ENCODE results near the gene CPT1C.

The CPT1C gene

DNA sequence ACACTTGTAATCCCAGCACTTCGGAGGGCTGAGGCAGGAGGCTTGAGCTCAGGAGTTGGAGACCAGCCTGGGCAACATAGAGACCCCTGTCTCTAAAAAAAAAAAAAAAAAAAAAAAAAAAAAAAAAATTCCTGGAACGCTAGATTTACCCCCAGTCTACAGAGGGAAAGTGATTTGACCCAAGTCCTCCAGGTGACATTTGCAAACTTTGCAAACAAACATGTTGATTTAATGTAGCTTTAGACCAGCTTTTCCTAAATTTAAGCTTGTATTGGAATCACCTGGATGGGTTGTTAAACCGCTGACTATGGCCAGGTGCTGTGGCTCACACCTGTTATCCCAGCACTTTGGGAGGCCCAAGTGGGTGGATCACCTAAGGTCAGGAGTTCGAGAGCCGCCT is 8.4 kb downstream of the CPT1C start:
- no peak overlapping the region for H3K4me3 ChIP-seq (ENCODE audit: low read length)
- H3K36me3 ChIP-seq (ENCODE audit: insufficient read depth, low read depth, low read length), result peaks cover 16% of the 10 kb centered on the region; the same call in 1 of the 2 replicates
- H3K27me3 ChIP-seq (ENCODE audit: insufficient read depth, low read length), result no peaks in the 10 kb centered on the region
- no peaks in the 10 kb centered on the region for H3K4me1 ChIP-seq (ENCODE audit: insufficient read depth, low read length)
- no peak overlapping the region for H3K9ac ChIP-seq (ENCODE audit: low read depth, low read length)
- no peak overlapping the region for H3K27ac ChIP-seq (ENCODE audit: low read length)
- H3K9me3 ChIP-seq (ENCODE audit: insufficient read depth, low read depth, low read length), result no peaks in the 10 kb centered on the region

- Histone ChIP-seq H3K27me3 (ENCODE audit: insufficient read depth, low read length) (no peaks in the 10 kb centered on the region), H3K4me3 (ENCODE audit: low read length) (no peak overlapping the region), H3K36me3 (ENCODE audit: insufficient read depth, low read depth, low read length) (peaks cover 23% of the 10 kb centered on the region; the same call in 1 of the 2 replicates)
Measured at GRCh38 chr19:49700563-49700962, 9.6 kb downstream of the CPT1C start.

GRCh38 chr19:49701271-49701786 is 10.4 kb downstream of the CPT1C start:
- Histone ChIP-seq H3K4me3 (ENCODE audit: low read length) (no peak overlapping the region; the same call in 1 of the 2 replicates), H3K4me1 (ENCODE audit: insufficient read depth, low read length) (no peaks in the 10 kb centered on the region), H3K27ac (ENCODE audit: low read length) (no peak overlapping the region), H3K9me3 (ENCODE audit: insufficient read depth, low read depth, low read length) (no peaks in the 10 kb centered on the region), H3K27me3 (ENCODE audit: insufficient read depth, low read length) (no peaks in the 10 kb centered on the region), H3K9ac (ENCODE audit: low read depth, low read length) (no peak overlapping the region), H3K36me3 (ENCODE audit: insufficient read depth, low read depth, low read length) (peaks cover 28% of the 10 kb centered on the region; the same call in 1 of the 2 replicates)

More at GRCh38 chr19:49700563-49700962, 9.6 kb downstream of the CPT1C start:
- H3K9ac ChIP-seq (ENCODE audit: low read depth, low read length), result no peak overlapping the region
- no peaks in the 10 kb centered on the region for H3K9me3 ChIP-seq (ENCODE audit: insufficient read depth, low read depth, low read length)
- no peaks in the 10 kb centered on the region for H3K4me1 ChIP-seq (ENCODE audit: insufficient read depth, low read length)
- no peak overlapping the region for H3K27ac ChIP-seq (ENCODE audit: low read length)

DNA sequence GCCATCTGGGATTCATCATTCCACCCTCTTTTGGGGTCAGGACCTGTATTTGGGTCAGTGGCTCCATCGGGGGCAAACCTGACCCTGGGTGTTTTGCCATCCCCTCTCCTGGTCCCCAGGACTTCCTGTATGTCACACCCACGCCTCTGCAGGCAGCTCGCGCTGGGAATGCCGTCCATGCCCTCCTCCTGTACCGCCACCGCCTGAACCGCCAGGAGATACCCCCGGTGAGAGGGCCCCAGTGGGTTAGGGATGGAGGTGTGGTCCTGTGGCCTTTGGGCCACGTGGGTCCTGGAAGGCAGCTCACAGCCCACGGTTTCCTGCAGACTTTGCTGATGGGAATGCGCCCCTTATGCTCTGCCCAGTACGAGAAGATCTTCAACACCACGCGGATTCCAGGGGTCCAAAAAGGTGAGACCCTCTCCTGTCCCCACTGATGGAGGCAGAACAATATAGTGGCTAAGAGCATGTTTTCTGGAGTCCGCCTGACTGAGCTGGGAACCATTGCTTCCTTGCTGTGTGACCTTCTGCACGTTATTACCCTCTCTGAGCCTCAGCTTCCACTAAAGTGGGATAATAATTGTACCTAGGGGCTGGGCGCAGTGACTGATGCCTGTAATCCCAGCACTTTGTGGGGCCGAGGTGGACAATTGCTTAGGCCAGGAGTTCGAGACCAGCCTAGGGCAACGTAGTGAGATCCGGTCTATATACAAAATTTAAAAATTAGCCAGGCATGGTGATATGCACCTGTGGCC is 14.1 kb downstream of the CPT1C start:
- peaks cover 37% of the 10 kb centered on the region; the same call in 1 of the 2 replicates for H3K36me3 ChIP-seq (ENCODE audit: insufficient read depth, low read depth, low read length)
- no peak overlapping the region for H3K9ac ChIP-seq (ENCODE audit: low read depth, low read length)
- H3K27ac ChIP-seq (ENCODE audit: low read length), result no peak overlapping the region
- H3K4me3 ChIP-seq (ENCODE audit: low read length), result no peak overlapping the region
- H3K4me1 ChIP-seq (ENCODE audit: insufficient read depth, low read length), result no peaks in the 10 kb centered on the region
- H3K27me3 ChIP-seq (ENCODE audit: insufficient read depth, low read length), result no peaks in the 10 kb centered on the region
- H3K9me3 ChIP-seq (ENCODE audit: insufficient read depth, low read depth, low read length), result no peaks in the 10 kb centered on the region

DNA sequence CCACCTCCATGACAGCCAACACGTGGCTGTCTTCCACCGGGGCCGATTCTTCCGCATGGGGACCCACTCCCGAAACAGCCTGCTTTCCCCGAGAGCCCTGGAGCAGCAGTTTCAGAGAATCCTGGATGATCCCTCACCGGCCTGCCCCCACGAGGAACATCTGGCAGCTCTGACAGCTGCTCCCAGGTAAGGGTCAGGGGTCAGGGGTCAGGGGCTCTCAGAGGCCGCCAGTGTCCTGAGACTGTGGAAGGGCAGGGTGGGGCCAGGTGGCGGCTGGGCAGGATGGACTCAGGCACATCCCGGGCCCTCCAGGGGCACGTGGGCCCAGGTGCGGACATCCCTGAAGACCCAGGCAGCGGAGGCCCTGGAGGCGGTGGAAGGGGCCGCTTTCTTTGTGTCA is 15.0 kb downstream of the CPT1C start:
- no peak overlapping the region for H3K4me3 ChIP-seq (ENCODE audit: low read length)
- H3K9me3 ChIP-seq (ENCODE audit: insufficient read depth, low read depth, low read length), result no peaks in the 10 kb centered on the region
- no peaks in the 10 kb centered on the region for H3K27me3 ChIP-seq (ENCODE audit: insufficient read depth, low read length)
- H3K9ac ChIP-seq (ENCODE audit: low read depth, low read length), result no peak overlapping the region
- peaks cover 44% of the 10 kb centered on the region for H3K36me3 ChIP-seq (ENCODE audit: insufficient read depth, low read depth, low read length)
- no peaks in the 10 kb centered on the region for H3K4me1 ChIP-seq (ENCODE audit: insufficient read depth, low read length)
- no peak overlapping the region for H3K27ac ChIP-seq (ENCODE audit: low read length)

DNA sequence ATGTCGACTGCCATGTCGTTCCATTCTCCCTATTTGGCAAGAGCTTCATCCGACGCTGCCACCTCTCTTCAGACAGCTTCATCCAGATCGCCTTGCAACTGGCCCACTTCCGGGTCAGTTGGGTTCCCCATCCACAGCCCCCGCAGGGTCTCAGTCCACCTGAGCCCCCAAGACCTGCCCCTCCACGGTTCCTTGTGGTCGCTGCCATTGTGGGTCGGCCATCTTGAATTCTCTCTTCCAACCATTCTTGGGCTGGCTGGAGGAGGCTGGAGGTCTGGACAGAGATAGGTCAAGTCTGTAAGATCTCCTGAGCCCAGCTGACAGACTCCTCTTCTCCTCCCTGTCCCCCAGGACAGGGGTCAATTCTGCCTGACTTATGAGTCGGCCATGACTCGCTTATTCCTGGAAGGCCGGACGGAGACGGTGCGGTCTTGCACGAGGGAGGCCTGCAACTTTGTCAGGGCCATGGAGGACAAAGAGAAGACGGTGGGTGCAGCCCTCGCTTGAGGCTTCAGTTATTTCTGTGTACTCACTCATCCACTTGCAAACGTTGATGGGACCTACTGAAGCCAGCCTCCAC is 19.5 kb downstream of the CPT1C start:
- Histone ChIP-seq H3K4me1 (ENCODE audit: insufficient read depth, low read length) (no peaks in the 10 kb centered on the region), H3K27me3 (ENCODE audit: insufficient read depth, low read length) (no peaks in the 10 kb centered on the region), H3K36me3 (ENCODE audit: insufficient read depth, low read depth, low read length) (peaks cover 44% of the 10 kb centered on the region), H3K9ac (ENCODE audit: low read depth, low read length) (no peak overlapping the region), H3K4me3 (ENCODE audit: low read length) (no peak overlapping the region), H3K27ac (ENCODE audit: low read length) (no peak overlapping the region), H3K9me3 (ENCODE audit: insufficient read depth, low read depth, low read length) (no peaks in the 10 kb centered on the region)

DNA sequence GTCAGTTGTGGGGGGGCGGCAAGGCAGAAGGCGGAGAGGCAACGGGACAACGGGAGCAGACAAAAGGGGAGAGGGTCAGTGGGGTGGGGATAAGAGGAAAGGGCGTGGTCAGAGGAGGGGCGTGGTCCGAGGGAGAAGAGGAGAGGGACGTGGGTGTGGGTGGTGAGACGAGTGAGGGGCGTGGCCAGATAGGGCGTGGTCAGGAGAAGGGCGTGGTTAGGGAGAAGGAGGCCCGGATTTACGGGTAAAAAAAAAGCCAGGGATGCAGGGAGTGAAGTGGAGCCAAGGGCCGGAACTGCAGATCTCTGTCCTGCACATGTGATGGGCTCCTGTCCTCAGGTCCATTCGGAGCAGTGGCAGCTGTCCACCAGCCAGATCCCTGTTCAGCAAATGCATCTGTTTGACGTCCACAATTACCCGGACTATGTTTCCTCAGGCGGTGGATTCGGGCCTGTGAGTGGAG is 21.5 kb downstream of the CPT1C start:
- no peaks in the 10 kb centered on the region for H3K4me1 ChIP-seq (ENCODE audit: insufficient read depth, low read length)
- H3K4me3 ChIP-seq (ENCODE audit: low read length), result no peak overlapping the region
- H3K36me3 ChIP-seq (ENCODE audit: insufficient read depth, low read depth, low read length), result peaks cover 33% of the 10 kb centered on the region
- H3K9ac ChIP-seq (ENCODE audit: low read depth, low read length), result no peak overlapping the region
- H3K9me3 ChIP-seq (ENCODE audit: insufficient read depth, low read depth, low read length), result no peaks in the 10 kb centered on the region
- H3K27ac ChIP-seq (ENCODE audit: low read length), result no peak overlapping the region
- no peaks in the 10 kb centered on the region for H3K27me3 ChIP-seq (ENCODE audit: insufficient read depth, low read length)

- Histone ChIP-seq H3K9ac (ENCODE audit: low read depth, low read length) (no peak overlapping the region), H3K4me1 (ENCODE audit: insufficient read depth, low read length) (no peaks in the 10 kb centered on the region)
Measured at GRCh38 chr19:49713236-49713845, 22.4 kb downstream of the CPT1C start.

DNA sequence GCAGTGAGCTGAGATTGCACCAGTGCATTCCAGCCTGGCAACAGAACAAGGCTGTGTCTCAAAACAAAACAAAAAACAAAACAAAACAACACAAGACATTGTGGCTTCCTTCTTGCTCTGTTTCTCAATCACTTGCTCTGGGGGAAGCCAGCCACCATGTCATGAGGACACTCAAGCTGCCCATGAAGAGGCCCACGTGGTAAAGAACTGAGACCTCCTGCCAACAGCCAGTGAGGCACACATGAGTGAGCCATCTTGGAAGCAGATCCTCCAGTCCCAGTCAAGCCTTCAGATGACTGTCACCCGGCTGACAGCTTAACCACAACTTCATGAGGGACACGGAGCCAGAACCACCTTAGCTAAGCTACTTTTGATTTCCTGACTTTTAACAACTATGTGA is 25.2 kb downstream of the CPT1C start:
- Histone ChIP-seq H3K4me3 (ENCODE audit: low read length) (no peak overlapping the region), H3K9me3 (ENCODE audit: insufficient read depth, low read depth, low read length) (no peaks in the 10 kb centered on the region), H3K4me1 (ENCODE audit: insufficient read depth, low read length) (no peaks in the 10 kb centered on the region), H3K27me3 (ENCODE audit: insufficient read depth, low read length) (no peaks in the 10 kb centered on the region), H3K36me3 (ENCODE audit: insufficient read depth, low read depth, low read length) (peaks cover 12% of the 10 kb centered on the region), H3K9ac (ENCODE audit: low read depth, low read length) (no peak overlapping the region), H3K27ac (ENCODE audit: low read length) (no peak overlapping the region)

More at GRCh38 chr19:49713236-49713845, 22.4 kb downstream of the CPT1C start:
- no peaks in the 10 kb centered on the region for H3K27me3 ChIP-seq (ENCODE audit: insufficient read depth, low read length)
- H3K4me3 ChIP-seq (ENCODE audit: low read length), result no peak overlapping the region
- no peaks in the 10 kb centered on the region for H3K9me3 ChIP-seq (ENCODE audit: insufficient read depth, low read depth, low read length)
- H3K27ac ChIP-seq (ENCODE audit: low read length), result no peak overlapping the region
- peaks cover 32% of the 10 kb centered on the region for H3K36me3 ChIP-seq (ENCODE audit: insufficient read depth, low read depth, low read length)

DNA sequence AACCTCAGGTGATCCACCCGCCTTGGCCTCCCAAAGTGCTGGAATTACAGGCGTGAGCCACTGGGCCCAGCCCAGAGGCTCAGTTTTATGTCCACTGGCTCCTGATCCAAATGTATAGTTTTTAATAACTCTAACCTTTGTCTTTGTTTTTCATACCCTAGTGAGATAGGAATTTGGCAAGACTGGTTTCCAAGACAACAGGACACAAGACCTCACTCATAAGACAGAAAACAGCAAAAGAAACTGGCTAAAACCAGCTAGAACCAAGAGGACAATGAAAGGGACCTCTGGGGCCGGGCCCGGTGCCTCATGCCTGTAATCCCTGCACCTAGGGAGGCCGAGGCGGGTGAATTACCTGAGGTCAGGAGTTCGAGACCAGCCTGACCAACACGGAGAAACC is 27.6 kb downstream of the CPT1C start:
- Histone ChIP-seq H3K4me3 (ENCODE audit: low read length) (no peak overlapping the region), H3K9me3 (ENCODE audit: insufficient read depth, low read depth, low read length) (no peaks in the 10 kb centered on the region), H3K36me3 (ENCODE audit: insufficient read depth, low read depth, low read length) (peaks cover 3% of the 10 kb centered on the region), H3K27me3 (ENCODE audit: insufficient read depth, low read length) (no peaks in the 10 kb centered on the region), H3K4me1 (ENCODE audit: insufficient read depth, low read length) (no peaks in the 10 kb centered on the region), H3K9ac (ENCODE audit: low read depth, low read length) (no peak overlapping the region), H3K27ac (ENCODE audit: low read length) (no peak overlapping the region)

DNA sequence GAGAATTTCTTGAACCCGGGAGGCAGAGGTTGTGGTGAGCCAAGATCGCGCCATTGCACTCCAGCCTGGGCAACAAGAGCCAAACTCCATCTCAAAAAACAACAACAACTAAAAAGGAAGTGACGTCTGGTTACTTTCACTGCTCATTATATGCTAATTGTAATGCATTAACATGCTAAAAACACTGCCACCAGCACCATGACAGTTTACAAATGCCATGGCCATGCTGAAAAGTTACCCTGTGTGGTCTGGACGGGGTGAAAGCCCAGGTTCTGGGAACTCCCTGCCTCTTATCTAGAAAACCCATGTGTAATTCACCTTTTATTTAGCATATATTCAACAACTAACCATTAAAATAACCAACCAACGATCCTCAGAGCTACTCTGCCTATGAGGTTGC is 28.1 kb downstream of the CPT1C start:
- H3K36me3 ChIP-seq (ENCODE audit: insufficient read depth, low read depth, low read length), result no peaks in the 10 kb centered on the region
- H3K4me3 ChIP-seq (ENCODE audit: low read length), result no peak overlapping the region

More for the DNA sequence above, 28.1 kb downstream of the CPT1C start:
- Histone ChIP-seq H3K9me3 (ENCODE audit: insufficient read depth, low read depth, low read length) (no peaks in the 10 kb centered on the region), H3K9ac (ENCODE audit: low read depth, low read length) (no peak overlapping the region), H3K27me3 (ENCODE audit: insufficient read depth, low read length) (no peaks in the 10 kb centered on the region), H3K4me1 (ENCODE audit: insufficient read depth, low read length) (no peaks in the 10 kb centered on the region), H3K27ac (ENCODE audit: low read length) (no peak overlapping the region)

Measured in iPS-20b (cell line).